Type B pancreatic cell (in vitro differentiated cells): ENCODE measurements around the gene SUGP1. TPM values are rescaled to one million over a fixed set of nuclear protein-coding genes. Genes with fewer than 3 reads are reported as not detected.

Source experiments
- DNase-seq: peaks from one replicate; pipeline ENCODE4 v3.0.0; 2021; ENCODE audit warnings: mixed read lengths; ENCODE audit not compliant: unreplicated experiment; ENCODE audit errors: extremely low spot score
- H3K27ac Mint-ChIP-seq: 2 replicates; pipeline ENCODE4 v1.8.0; 2021; ENCODE audit warnings: mild to moderate bottlenecking, mixed read lengths
- H3K27me3 Mint-ChIP-seq: 2 replicates; pipeline ENCODE4 v1.8.0; 2021; ENCODE audit warnings: mixed read lengths
- H3K36me3 Mint-ChIP-seq: 2 replicates; pipeline ENCODE4 v1.8.0; 2021; ENCODE audit warnings: mixed read lengths
- H3K4me1 Mint-ChIP-seq: one replicate; pipeline ENCODE4 v1.8.0; 2021; ENCODE audit warnings: mixed read lengths; ENCODE audit not compliant: unreplicated experiment
- H3K4me3 Mint-ChIP-seq: 2 replicates; pipeline ENCODE4 v1.8.0; 2021; ENCODE audit warnings: mild to moderate bottlenecking, mixed read lengths
- H3K9me3 Mint-ChIP-seq: 2 replicates; pipeline ENCODE4 v1.8.0; 2021; ENCODE audit warnings: mixed read lengths
- CTCF ChIP-seq: fragments of 200-600 bp; sonication (generic); conservative IDR thresholded peaks from 2 replicates; pipeline ENCODE4 v1.5.0; 2021; ENCODE audit warnings: antibody characterized with exemption, mild to moderate bottlenecking
- total RNA-seq: library from RNA; stranded (reverse); gene quantifications from 2 replicates; pipeline ENCODE4 v1.2.1, GENCODE V29; 2021; ENCODE audit warnings: low replicate concordance

Gene SUGP1
- total RNA-seq, 1 donor from 2014 or later = 86.8 TPM

GRCh38 chr19:19316082-19316481 is 4.2 kb downstream of the SUGP1 start:
- Mint-ChIP-seq H3K36me3 (peaks cover 3% of the 10 kb centered on the region), H3K4me3 (no peak overlapping the region), H3K9me3 (no peaks in the 10 kb centered on the region), H3K4me1 (peaks cover 4% of the 10 kb centered on the region), H3K27me3 (no peaks in the 10 kb centered on the region), H3K27ac (no peak overlapping the region)
- no peak for TF ChIP-seq CTCF
- DNase-seq = no peak

GRCh38 chr19:19315444-19315843 is 4.9 kb downstream of the SUGP1 start:
- Mint-ChIP-seq H3K27ac (no peak overlapping the region), H3K27me3 (no peaks in the 10 kb centered on the region), H3K4me3 (no peak overlapping the region), H3K9me3 (no peaks in the 10 kb centered on the region), H3K36me3 (peaks cover 3% of the 10 kb centered on the region), H3K4me1 (peaks cover 4% of the 10 kb centered on the region)
- no peak for DNase-seq
- no peak for TF ChIP-seq CTCF

- no peak for TF ChIP-seq CTCF
- no peak for DNase-seq
- H3K9me3 Mint-ChIP-seq = no peaks in the 10 kb centered on the region
- H3K4me1 Mint-ChIP-seq = no peaks in the 10 kb centered on the region
- H3K27me3 Mint-ChIP-seq = no peaks in the 10 kb centered on the region
- no peaks in the 10 kb centered on the region for H3K36me3 Mint-ChIP-seq
- H3K4me3 Mint-ChIP-seq = no peak overlapping the region
- H3K27ac Mint-ChIP-seq = no peak overlapping the region
Observed at GRCh38 chr19:19308373-19308772, 11.9 kb downstream of the SUGP1 start.

GRCh38 chr19:19306191-19306590 is 14.1 kb downstream of the SUGP1 start:
- Mint-ChIP-seq H3K4me3 (no peak overlapping the region), H3K36me3 (no peaks in the 10 kb centered on the region), H3K9me3 (no peaks in the 10 kb centered on the region), H3K27me3 (no peaks in the 10 kb centered on the region), H3K4me1 (no peaks in the 10 kb centered on the region), H3K27ac (no peak overlapping the region)
- no peak for TF ChIP-seq CTCF
- no peak for DNase-seq

- no peak for DNase-seq
- Mint-ChIP-seq H3K27ac (no peak overlapping the region), H3K36me3 (no peaks in the 10 kb centered on the region), H3K9me3 (no peaks in the 10 kb centered on the region), H3K27me3 (no peaks in the 10 kb centered on the region), H3K4me3 (no peak overlapping the region), H3K4me1 (no peaks in the 10 kb centered on the region)
- no peak for TF ChIP-seq CTCF
Observed at GRCh38 chr19:19305696-19306095, 14.6 kb downstream of the SUGP1 start.

- no peak for TF ChIP-seq CTCF
- Mint-ChIP-seq H3K4me3 (no peak overlapping the region), H3K27me3 (no peaks in the 10 kb centered on the region), H3K36me3 (no peaks in the 10 kb centered on the region), H3K9me3 (no peaks in the 10 kb centered on the region), H3K27ac (no peak overlapping the region), H3K4me1 (no peaks in the 10 kb centered on the region)
- no peak for DNase-seq
Observed at GRCh38 chr19:19305066-19305465, 15.2 kb downstream of the SUGP1 start.
